KG1 (cell line): ENCODE data around the gene VAPA.

Source experiments
- DNase-seq: peaks from one replicate; lab custom pipeline; 2025; lab: John Stamatoyannopoulos, UW

Gene VAPA

GRCh38 chr18:9913526-9914333 is at the start of gene VAPA:
Gene VAPA, plus strand, starts transcription at chr18:9914016. Its CDS starts 241 bp downstream, at chr18:9914257.
- peak; percentile 99 for DNase-seq

GRCh38 chr18:9865764-9866490 is 47.9 kb upstream of the VAPA start:
- no peak for DNase-seq

- DNase-seq, result no peak
These were observed 47.2 kb upstream of the VAPA start for GRCh38 chr18:9866627-9867026.

GRCh38 chr18:9867071-9867594 is 46.7 kb upstream of the VAPA start:
- DNase-seq, result no peak

GRCh38 chr18:9868857-9869714 is 44.7 kb upstream of the VAPA start:
- DNase-seq, result no peak

- DNase-seq, result no peak
These were observed 43.9 kb upstream of the VAPA start for GRCh38 chr18:9869715-9870430.

GRCh38 chr18:9870431-9871008 is 43.3 kb upstream of the VAPA start:
- DNase-seq, result no peak

GRCh38 chr18:9871244-9871746 is 42.5 kb upstream of the VAPA start:
- DNase-seq, result no peak

- DNase-seq, result no peak
These were observed 41.0 kb upstream of the VAPA start for GRCh38 chr18:9872823-9873222.

GRCh38 chr18:9874728-9875127 is 39.1 kb upstream of the VAPA start:
- no peak for DNase-seq

GRCh38 chr18:9876212-9876866 is 37.5 kb upstream of the VAPA start:
- DNase-seq, result no peak

GRCh38 chr18:9876867-9877654 is 36.8 kb upstream of the VAPA start:
- DNase-seq, result no peak

- no peak for DNase-seq
These were observed 36.2 kb upstream of the VAPA start for GRCh38 chr18:9877655-9878014.

- DNase-seq, result no peak
These were observed 35.7 kb upstream of the VAPA start for GRCh38 chr18:9878095-9878494.

- no peak for DNase-seq
These were observed 35.0 kb upstream of the VAPA start for GRCh38 chr18:9878783-9879242.

GRCh38 chr18:9884090-9884489 is 29.7 kb upstream of the VAPA start:
- no peak for DNase-seq

GRCh38 chr18:9884532-9885140 is 29.2 kb upstream of the VAPA start:
- DNase-seq, result no peak

GRCh38 chr18:9885170-9886004 is 28.4 kb upstream of the VAPA start, which contains the start of gene TXNDC2:
Gene TXNDC2, plus strand, starts transcription at chr18:9885973. Its CDS starts 708 bp downstream, at chr18:9886681.
- no peak for DNase-seq
